HepG2 (cell line): ENCODE measurements around the gene TPRG1L. TPM values are rescaled to one million over a fixed set of nuclear protein-coding genes. Genes with fewer than 3 reads are reported as not detected.

Experiments used
- ESRRA ChIP-seq: sonication (generic); formaldehyde crosslinking; IDR thresholded peaks from 2 replicates; pipeline ENCODE4 v1.5.1; 2020; ENCODE audit warnings: mild to moderate bottlenecking, low read depth, missing genetic modification reagents
- KLF12 ChIP-seq: sonication (generic); formaldehyde crosslinking; IDR thresholded peaks from 2 replicates; pipeline ENCODE4 v1.4.0; 2020; ENCODE audit warnings: missing genetic modification reagents, borderline replicate concordance
- RAD51 ChIP-seq: fragments of 450-650 bp; IDR thresholded peaks from 2 replicates; pipeline ENCODE4 v1.6.1; 2016; ENCODE audit warnings: borderline replicate concordance
- TCF12 ChIP-seq, 2 experiments: fragments of 450-650 bp in 1 of 2; sonication (generic) in 1 of 2; formaldehyde crosslinking in 1 of 2; IDR thresholded peaks; 2 replicates each; pipeline versions ENCODE4 v1.6.1 to v1.8.0; 2017 to 2022; ENCODE audit warnings: antibody characterized with exemption in 1 of 2, mild to moderate bottlenecking in 1 of 2, missing genetic modification reagents in 1 of 2, moderate library complexity in 1 of 2
- ZNF251 ChIP-seq: sonication (generic); formaldehyde crosslinking; IDR thresholded peaks from 2 replicates; pipeline ENCODE4 v1.9.0; 2021; ENCODE audit warnings: mild to moderate bottlenecking, missing genetic modification reagents
- polyA plus RNA-seq, 8 experiments: library from polyadenylated mRNA; depleted of rRNA in 3 of 8; stranded (reverse) in 7 of 8; unstranded in 1 of 8; fragments of >200 nt; fragmentation: Illumina TruSeq in 4 of 8; extraction: Trizol in 4 of 8; gene quantifications; 2 replicates each; pipeline versions ENCODE4 v1.2.1 to v1.2.3, GENCODE V29; 2011 to 2016; ENCODE audit warnings: low read depth in 4 of 8, missing spikeins in 1 of 8, mixed read lengths in 1 of 8; ENCODE audit not compliant: insufficient read depth in 1 of 8
- total RNA-seq, 5 experiments: library from RNA; depleted of rRNA; stranded (reverse); fragments of >200 nt; fragmentation: Illumina TruSeq; extraction: Trizol; gene quantifications; 2 replicates each; pipeline ENCODE4 v1.2.3, GENCODE V29; 2016; ENCODE audit warnings: low read depth in 1 of 5
- TF ChIP-seq, protein P1 (sequence below): IDR thresholded peaks from 2 replicates; pipeline ENCODE4 v1.6.1; 2018; ENCODE audit warnings: missing genetic modification reagents, mild to moderate bottlenecking, missing compliant biosample characterization
- TF ChIP-seq, protein P2 (sequence below): IDR thresholded peaks from 2 replicates; pipeline ENCODE4 v1.6.1; 2016; ENCODE audit warnings: low read depth
- TF ChIP-seq, protein P3 (sequence below): sonication (generic); formaldehyde crosslinking; conservative IDR thresholded peaks from 2 replicates; pipeline ENCODE4 v1.4.0; 2020; ENCODE audit warnings: missing genetic modification reagents
- TF ChIP-seq, protein P4 (sequence below): sonication (generic); formaldehyde crosslinking; IDR thresholded peaks from 2 replicates; pipeline ENCODE4 v1.4.0; 2020; ENCODE audit warnings: missing genetic modification reagents

TPRG1L gene
- total and polyA plus RNA-seq, 2 of the 13 experiments (the other 11 are each of a cell fraction or from before 2014, with no cell fraction given) = 21.3 to 37.4 TPM

DNA sequence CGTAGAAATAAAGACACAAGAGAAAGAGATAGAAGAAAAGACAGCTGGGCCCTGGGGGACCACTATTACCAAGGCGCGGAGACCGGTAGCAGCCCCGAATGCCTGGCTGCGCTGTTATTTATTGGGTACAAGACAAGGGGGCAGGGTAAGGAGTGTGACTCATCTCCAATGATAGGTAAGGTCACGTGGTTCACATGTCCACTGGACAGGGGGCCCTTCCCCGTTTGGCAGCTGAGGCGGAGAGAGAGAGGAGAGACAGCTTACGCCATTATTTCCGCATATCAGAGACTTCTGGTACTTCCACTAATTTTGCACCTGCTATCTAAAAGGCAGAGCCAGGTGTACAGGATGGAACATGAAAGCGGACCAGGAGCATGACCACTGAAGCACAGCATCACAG, 4.1 kb upstream of the TPRG1L start (continued):
- TF ChIP-seq, protein P1, sequence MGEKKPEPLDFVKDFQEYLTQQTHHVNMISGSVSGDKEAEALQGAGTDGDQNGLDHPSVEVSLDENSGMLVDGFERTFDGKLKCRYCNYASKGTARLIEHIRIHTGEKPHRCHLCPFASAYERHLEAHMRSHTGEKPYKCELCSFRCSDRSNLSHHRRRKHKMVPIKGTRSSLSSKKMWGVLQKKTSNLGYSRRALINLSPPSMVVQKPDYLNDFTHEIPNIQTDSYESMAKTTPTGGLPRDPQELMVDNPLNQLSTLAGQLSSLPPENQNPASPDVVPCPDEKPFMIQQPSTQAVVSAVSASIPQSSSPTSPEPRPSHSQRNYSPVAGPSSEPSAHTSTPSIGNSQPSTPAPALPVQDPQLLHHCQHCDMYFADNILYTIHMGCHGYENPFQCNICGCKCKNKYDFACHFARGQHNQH = no peak
- TF ChIP-seq RAD51 = peak; percentile 47; the same call in 1 of the 2 replicates
- TF ChIP-seq ZNF251 (CRISPR knock-in tag) = no peak
- TF ChIP-seq KLF12 (CRISPR knock-in tag) = no peak
- no peak for TF ChIP-seq TCF12 (IDR thresholded peaks at IDR 0.05)
- TF ChIP-seq TCF12 (CRISPR knock-in tag; IDR thresholded peaks at IDR 0.05) = no peak
- TF ChIP-seq, protein P2, sequence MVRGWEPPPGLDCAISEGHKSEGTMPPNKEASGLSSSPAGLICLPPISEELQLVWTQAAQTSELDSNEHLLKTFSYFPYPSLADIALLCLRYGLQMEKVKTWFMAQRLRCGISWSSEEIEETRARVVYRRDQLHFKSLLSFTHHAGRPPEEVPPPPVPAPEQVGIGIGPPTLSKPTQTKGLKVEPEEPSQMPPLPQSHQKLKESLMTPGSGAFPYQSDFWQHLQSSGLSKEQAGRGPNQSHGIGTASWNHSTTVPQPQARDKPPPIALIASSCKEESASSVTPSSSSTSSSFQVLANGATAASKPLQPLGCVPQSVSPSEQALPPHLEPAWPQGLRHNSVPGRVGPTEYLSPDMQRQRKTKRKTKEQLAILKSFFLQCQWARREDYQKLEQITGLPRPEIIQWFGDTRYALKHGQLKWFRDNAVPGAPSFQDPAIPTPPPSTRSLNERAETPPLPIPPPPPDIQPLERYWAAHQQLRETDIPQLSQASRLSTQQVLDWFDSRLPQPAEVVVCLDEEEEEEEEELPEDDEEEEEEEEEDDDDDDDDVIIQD (CRISPR knock-in tag) = no peak
- TF ChIP-seq ESRRA = no peak
- TF ChIP-seq, protein P3, sequence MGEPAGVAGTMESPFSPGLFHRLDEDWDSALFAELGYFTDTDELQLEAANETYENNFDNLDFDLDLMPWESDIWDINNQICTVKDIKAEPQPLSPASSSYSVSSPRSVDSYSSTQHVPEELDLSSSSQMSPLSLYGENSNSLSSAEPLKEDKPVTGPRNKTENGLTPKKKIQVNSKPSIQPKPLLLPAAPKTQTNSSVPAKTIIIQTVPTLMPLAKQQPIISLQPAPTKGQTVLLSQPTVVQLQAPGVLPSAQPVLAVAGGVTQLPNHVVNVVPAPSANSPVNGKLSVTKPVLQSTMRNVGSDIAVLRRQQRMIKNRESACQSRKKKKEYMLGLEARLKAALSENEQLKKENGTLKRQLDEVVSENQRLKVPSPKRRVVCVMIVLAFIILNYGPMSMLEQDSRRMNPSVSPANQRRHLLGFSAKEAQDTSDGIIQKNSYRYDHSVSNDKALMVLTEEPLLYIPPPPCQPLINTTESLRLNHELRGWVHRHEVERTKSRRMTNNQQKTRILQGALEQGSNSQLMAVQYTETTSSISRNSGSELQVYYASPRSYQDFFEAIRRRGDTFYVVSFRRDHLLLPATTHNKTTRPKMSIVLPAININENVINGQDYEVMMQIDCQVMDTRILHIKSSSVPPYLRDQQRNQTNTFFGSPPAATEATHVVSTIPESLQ (CRISPR knock-in tag) = no peak
- TF ChIP-seq, protein P4, sequence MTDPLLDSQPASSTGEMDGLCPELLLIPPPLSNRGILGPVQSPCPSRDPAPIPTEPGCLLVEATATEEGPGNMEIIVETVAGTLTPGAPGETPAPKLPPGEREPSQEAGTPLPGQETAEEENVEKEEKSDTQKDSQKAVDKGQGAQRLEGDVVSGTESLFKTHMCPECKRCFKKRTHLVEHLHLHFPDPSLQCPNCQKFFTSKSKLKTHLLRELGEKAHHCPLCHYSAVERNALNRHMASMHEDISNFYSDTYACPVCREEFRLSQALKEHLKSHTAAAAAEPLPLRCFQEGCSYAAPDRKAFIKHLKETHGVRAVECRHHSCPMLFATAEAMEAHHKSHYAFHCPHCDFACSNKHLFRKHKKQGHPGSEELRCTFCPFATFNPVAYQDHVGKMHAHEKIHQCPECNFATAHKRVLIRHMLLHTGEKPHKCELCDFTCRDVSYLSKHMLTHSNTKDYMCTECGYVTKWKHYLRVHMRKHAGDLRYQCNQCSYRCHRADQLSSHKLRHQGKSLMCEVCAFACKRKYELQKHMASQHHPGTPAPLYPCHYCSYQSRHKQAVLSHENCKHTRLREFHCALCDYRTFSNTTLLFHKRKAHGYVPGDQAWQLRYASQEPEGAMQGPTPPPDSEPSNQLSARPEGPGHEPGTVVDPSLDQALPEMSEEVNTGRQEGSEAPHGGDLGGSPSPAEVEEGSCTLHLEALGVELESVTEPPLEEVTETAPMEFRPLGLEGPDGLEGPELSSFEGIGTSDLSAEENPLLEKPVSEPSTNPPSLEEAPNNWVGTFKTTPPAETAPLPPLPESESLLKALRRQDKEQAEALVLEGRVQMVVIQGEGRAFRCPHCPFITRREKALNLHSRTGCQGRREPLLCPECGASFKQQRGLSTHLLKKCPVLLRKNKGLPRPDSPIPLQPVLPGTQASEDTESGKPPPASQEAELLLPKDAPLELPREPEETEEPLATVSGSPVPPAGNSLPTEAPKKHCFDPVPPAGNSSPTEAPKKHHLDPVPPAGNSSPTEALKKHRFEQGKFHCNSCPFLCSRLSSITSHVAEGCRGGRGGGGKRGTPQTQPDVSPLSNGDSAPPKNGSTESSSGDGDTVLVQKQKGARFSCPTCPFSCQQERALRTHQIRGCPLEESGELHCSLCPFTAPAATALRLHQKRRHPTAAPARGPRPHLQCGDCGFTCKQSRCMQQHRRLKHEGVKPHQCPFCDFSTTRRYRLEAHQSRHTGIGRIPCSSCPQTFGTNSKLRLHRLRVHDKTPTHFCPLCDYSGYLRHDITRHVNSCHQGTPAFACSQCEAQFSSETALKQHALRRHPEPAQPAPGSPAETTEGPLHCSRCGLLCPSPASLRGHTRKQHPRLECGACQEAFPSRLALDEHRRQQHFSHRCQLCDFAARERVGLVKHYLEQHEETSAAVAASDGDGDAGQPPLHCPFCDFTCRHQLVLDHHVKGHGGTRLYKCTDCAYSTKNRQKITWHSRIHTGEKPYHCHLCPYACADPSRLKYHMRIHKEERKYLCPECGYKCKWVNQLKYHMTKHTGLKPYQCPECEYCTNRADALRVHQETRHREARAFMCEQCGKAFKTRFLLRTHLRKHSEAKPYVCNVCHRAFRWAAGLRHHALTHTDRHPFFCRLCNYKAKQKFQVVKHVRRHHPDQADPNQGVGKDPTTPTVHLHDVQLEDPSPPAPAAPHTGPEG (CRISPR knock-in tag) = no peak
- TF ChIP-seq, all 625 proteins: peak for 2
